ENCODE results near the gene UROC1.

Gene UROC1

GRCh38 chr3:126517291-126517951, at the start of gene UROC1:
TSS of gene UROC1 (minus strand) at chr3:126517773. CDS start at chr3:126517719, 54 bp downstream.
- TF ChIP-seq, protein P1, sequence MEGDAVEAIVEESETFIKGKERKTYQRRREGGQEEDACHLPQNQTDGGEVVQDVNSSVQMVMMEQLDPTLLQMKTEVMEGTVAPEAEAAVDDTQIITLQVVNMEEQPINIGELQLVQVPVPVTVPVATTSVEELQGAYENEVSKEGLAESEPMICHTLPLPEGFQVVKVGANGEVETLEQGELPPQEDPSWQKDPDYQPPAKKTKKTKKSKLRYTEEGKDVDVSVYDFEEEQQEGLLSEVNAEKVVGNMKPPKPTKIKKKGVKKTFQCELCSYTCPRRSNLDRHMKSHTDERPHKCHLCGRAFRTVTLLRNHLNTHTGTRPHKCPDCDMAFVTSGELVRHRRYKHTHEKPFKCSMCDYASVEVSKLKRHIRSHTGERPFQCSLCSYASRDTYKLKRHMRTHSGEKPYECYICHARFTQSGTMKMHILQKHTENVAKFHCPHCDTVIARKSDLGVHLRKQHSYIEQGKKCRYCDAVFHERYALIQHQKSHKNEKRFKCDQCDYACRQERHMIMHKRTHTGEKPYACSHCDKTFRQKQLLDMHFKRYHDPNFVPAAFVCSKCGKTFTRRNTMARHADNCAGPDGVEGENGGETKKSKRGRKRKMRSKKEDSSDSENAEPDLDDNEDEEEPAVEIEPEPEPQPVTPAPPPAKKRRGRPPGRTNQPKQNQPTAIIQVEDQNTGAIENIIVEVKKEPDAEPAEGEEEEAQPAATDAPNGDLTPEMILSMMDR (IDR thresholded peaks at IDR 0.05; ENCODE audit: low read depth, low read length): no peak
- DNase-seq (ENCODE audit: extremely low read depth, low read depth): no peak

- DNase-seq (ENCODE audit: extremely low read depth, low read depth): no peak
- TF ChIP-seq, protein P1 (IDR thresholded peaks at IDR 0.05; ENCODE audit: low read depth, low read length): no peak
These were observed 45.2 kb upstream of the UROC1 start for GRCh38 chr3:126562737-126563276.

GRCh38 chr3:126558336-126559071, 40.9 kb upstream of the UROC1 start, which contains the start of gene C3orf22:
TSS of gene C3orf22 (minus strand) at chr3:126558932. CDS start at chr3:126553390, 5,542 bp downstream.
- TF ChIP-seq, protein P1 (IDR thresholded peaks at IDR 0.05; ENCODE audit: low read depth, low read length): no peak
- no peak for DNase-seq (ENCODE audit: extremely low read depth, low read depth)

GRCh38 chr3:126557761-126558160, 40.2 kb upstream of the UROC1 start:
- DNase-seq (ENCODE audit: extremely low read depth, low read depth): no peak
- TF ChIP-seq, protein P1 (IDR thresholded peaks at IDR 0.05; ENCODE audit: low read depth, low read length): no peak

GRCh38 chr3:126557415-126557745, 39.8 kb upstream of the UROC1 start:
- TF ChIP-seq, protein P1 (IDR thresholded peaks at IDR 0.05; ENCODE audit: low read depth, low read length): no peak
- DNase-seq (ENCODE audit: extremely low read depth, low read depth): no peak

- TF ChIP-seq, protein P1 (IDR thresholded peaks at IDR 0.05; ENCODE audit: low read depth, low read length): no peak
- no peak for DNase-seq (ENCODE audit: extremely low read depth, low read depth)
These were observed 39.3 kb upstream of the UROC1 start for GRCh38 chr3:126556637-126557414.

Measured in AG09319 (cell line).